H4 (cell line): ENCODE measurements around the gene ABHD14A. TPM values are rescaled to one million over a fixed set of nuclear protein-coding genes. Genes with fewer than 3 reads are reported as not detected.

Experiments
- DNase-seq: peaks from one replicate; pipeline ENCODE4 v3.0.0-alpha.2; 2015; ENCODE audit warnings: low spot score
- total RNA-seq: library from RNA; depleted of rRNA; stranded (reverse); fragments of >200 nt; shearing (Covaris generic); gene quantifications from 2 replicates; pipeline ENCODE4 v1.2.3, GENCODE V29; 2014

Gene ABHD14A
- total RNA-seq, 1 experiment from 2014 or later, result 8.0 TPM

DNA sequence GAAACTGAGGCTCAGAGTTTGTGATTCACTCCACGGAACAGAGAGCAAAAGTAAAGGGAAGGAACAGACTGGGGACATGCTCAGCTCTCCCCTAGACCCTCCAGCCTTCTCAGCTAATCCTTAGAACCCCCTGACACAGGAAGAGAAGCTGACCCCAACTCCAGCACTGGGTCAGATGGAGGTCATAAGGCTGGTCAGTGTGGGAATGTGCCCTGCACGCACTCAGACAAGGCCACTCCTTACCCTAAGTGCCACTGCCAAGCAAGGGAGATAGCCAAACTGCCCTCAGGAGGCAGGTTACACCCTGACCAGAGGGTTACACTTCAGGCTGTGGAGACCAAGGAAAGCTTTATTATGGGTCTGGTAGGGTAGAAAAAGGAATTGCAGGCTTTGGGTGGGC is 19.7 kb downstream of the ABHD14A start:
- no peak for DNase-seq

DNA sequence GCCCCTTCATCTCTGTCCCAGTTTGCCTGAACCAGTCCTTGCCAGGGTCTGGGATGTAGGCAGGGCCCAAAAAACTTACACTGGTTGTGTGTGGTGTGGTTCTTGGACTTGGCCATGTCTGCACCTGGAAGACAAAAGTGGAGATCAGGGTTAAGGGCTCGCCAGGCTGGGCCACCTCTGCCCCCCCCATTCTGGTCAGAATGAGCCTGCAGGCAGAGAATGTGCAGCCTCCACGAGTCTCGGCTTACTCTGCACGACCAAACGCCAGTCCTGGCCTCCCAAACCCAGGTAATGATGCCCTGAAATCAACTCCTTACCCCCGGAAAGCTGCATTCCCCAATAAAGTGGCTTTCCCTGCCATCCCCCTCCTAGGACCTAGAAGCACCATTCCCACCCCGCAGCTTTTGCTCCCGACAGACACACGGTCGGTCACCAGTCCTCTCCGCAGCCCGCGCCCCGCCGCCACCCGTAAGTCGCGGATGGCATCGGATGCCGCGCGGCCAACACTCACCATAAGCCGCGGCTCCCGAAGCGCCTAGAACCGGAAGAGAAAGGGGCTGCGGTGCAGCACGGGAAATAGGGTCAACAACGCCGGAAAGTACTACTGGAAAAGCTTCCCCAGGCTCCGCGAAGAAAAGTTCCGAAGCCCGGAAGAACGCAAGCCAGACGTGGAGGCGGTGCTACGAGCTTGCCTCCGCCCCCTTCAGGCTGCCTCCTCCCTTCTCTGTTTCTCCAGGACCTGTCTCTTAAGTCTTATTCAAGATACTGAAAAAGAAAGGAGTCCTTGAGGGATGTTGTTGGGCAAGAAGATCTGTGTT is 20.7 kb downstream of the ABHD14A start, which contains the start of gene RPL29:
Gene RPL29 (minus strand): TSS at position 550 of the 818 bp plus-strand sequence. CDS start 434 bp downstream, at position 116.
- DNase-seq, result peak; percentile 82

DNA sequence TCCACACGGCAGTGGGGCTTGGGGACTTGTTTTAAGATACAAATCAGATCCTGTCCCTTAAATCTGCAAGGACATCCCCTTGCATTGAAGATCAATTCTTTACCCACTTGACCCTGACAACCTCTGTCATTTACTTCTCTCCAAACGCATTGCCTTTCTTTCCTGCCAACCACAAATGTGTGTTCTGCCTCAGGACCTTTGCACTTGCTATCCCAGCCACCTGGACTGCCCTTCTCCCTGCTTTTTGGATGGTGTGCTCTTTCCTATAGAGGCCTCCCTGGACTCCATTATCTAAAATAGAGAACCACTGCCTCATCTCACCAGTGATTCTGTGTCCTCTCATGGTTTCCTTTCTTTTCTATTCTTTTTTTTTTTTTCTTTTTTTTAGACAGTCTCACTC is 22.3 kb downstream of the ABHD14A start:
- DNase-seq, result no peak

DNA sequence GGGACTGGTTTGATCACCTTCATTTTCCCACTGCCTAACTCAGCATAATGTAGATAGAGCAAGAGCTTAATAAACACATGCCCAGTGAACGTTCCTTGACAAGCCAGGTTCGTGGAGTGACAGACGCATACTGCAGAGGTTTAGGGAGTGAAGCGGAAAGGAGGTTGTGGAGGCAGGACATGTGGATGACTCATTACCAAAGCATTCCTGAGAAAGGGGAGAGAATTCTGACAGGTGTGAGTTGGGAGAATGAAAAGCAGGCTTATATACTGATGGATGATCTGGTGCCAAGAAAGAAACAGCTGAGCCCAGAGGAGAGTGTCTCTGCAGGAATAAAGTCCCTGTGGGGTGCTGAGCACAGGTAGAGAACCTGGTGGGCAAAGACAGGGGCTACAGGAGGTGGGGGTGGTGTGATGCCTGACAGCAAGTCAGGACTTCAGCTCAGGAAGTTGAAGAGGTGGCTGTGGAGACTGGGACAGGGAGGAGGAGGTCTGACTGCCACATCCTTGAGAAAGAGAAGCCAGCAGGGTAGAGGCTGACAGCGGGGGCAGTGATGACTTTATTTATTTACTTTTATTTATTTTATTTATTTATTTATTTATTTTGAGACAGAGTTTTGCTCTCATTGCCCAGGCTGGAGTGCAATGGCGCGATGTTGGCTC is 23.2 kb downstream of the ABHD14A start:
- DNase-seq, result no peak

DNA sequence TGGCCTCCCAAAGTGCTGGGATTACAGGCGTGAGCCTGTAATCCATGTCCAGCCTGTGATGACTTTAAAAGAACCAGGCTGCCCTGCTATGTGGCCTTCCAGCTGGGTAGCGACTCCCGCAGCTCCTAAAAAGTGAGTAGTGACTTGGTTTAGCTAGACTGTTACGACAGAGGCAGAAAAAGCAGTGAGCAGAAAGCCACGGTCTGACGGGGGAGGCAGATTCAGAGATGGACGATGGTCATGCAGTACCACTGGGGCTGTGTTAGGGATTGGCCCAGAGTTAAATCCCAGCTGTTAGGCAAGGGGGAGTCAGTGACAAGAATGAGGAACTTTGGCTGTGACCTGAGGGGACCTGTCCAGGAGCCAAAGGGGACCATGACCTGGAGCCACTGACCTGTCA is 23.9 kb downstream of the ABHD14A start:
- DNase-seq, result no peak

DNA sequence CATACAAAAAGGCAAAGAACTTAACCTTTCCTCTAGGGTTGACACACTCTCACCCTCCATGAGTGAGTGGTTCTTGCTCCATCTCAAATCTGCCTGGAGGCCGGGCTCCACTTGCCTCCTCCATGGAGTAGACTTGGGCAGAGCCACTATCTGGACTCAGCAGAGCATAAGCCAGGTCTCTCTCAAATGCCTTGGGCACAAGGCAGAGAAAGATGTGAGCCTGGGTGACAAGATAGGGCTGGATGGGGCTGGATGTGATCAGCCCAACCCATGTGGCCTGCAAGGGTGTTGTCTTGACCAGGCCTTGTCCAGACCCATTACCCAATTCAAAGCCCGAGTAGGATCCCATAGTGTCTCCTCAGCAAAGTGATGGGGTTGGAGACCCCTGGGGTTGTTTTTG is 25.0 kb downstream of the ABHD14A start:
- no peak for DNase-seq

DNA sequence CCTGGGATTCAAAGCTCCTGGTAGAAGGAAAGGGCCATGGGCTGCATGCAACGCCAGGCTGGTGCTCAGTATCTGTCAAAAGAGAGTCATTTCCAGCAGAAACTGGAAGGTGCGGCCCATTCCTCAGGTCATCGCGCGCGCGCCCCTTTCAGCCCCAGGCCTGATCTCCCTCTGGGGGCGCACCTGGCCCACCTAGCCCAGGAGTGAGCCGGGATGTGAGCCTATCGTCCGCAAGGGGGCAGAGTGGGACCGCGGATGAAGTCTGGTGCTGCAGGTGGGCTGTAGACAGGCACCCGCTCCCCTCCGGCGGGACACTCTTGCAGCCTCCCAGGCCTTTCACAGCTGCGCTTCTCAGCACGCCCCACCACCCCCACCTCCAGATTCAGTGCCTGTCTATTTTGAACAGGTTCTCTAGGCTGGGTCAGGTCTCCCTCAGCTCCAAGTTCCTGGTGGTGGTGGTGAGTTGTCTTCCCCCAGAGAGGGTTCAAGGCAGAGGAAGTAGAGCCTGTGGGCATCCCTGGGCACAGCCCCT is 26.6 kb downstream of the ABHD14A start:
- DNase-seq, result peak; percentile 43

DNA sequence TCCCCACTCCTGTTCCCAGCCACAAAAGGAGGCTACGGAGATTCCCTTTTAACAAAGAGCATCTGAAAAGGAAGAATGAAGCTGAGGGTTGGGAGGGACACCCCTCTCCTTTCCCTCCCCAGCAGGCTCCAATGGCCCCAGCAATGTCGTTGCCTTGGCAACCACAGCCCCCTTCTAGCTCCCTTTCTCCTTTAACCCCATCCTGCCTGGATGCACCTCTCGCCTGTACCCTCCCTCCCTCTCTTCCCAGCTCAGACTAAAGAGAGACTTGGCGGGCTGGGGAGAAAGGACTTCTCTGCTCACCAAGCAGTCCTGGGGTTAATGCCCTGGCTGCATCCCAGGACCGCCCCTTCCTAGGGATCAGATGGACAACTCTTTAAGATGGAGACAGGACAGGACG is 27.9 kb downstream of the ABHD14A start:
- no peak for DNase-seq

DNA sequence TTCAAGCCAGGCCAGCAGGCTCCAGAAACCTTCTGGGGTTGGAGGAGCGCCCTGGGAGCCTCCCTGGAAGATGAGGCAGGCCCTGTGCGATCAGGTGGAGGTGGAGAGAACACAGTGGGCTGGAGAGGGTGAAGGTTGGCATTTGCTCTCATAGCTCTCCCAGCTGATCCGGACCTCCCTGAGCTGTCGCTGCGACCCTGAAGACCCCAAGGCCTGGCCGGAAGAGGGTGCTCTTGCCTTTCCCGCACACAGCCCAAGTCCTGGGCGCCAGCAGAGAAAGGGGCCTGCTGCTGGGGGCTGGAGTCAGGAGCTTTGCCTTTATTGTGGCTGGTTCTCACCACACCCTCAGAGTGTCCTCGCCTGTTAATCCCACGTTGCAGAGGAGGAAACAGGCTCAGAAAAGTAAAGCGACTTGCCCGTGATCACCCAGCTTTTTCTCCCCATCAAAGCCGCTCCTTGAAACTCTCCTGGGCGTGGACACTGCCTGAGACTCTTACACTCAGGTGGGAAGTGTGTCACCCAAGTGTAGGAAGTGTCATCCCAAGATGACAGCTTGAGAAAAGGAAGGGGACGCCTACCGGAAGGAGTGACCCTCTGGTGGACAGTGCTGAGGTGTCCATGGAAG is 29.4 kb downstream of the ABHD14A start:
- DNase-seq, result no peak

DNA sequence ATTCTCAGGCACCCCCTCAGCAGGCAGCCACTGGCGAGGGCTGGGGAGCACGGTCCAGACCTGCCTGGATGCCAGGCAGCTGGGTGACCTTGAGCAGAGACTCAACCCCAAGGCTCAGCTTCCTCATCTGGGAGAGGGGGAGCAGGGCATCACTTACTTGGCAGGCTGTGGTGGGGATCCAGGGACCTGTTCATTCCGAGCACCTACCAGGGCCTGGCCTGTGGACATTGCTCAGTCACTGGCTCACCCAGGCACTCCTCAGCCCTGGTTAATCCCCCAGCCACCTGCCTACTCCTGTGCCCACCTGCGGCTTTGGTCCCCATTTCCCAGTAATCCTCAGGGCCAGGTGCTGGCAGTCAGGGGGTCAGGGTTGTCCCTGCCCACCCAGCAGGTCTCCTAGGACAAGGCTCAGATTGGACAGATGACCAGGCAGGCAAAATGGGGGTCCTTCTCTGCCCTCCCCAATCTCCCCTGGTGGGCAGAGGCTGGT is 30.1 kb downstream of the ABHD14A start:
- DNase-seq, result no peak

DNA sequence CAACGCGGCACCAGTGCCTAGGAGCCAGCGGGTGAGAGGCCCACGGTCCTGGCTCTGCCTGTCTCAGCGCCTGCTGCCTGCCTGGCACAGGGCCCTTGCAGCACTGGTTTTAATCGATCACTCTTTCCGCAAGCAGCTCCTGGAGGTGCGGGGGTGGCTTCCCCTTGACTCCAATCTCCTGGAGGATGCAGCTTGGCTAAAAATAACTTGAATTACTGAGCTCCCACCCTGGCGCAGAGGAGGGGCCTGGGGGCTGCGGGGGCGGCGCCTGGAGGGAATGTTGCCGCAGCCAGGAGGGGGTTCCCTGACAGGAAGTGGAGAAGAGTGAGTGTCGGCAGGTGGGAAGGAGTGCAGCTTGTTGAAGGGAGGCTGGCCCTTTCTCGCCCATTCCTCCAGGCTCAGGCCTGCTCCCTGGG is 30.7 kb downstream of the ABHD14A start:
- DNase-seq, result no peak

DNA sequence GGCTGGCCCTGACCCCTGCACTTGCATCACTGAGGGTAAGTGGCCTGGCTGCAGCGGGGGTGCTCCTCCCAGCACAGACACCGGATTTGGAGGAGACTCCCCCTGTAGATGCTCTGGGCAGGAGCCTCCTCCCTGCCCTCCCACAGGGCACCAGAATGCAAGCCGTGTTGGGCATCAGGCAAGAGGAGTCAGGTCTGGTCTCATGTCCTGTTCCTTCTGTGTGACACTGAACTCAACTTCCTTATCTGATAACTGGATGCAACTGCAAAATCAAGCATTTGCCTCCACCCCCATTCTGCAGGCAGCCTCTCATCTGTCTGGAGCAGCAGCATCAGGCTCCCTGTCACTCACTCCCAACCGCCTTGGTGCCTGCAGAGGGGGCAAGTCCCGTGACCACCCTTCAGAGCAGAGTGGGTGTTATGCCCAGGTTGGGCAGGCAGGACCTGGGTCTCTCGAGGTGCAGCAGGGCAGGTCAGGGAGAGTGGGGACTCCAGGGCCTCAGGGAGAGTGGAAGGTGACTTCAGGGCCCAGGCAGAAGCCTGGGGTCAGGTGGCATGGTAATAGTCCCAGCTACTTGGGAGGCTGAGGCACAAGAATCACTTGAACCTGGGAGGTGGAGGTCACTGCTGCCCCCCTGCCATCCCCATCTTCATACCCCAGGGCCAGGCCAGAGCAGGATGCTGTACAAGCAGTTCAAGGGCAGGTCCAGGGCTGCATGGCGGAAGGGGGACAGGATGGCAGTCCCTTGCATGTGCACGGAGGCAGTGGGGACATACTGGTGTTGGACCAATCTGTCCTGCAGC is 31.4 kb downstream of the ABHD14A start:
- DNase-seq, result no peak

DNA sequence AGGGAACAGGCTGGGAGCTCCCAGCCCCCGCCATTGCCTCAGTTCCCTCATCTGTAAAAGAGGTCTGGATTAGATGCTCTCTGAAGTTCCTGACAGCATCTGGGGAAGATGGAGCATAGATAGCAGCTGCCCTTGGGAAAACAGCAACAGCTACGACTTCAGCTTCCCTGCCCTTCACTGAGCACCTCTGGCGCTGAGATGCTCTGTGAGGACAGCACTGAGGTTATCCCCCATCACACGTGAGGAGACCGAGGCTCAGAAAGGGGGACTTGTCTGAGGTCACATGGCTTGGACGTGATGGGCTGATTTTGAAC is 31.9 kb downstream of the ABHD14A start:
- DNase-seq, result no peak

DNA sequence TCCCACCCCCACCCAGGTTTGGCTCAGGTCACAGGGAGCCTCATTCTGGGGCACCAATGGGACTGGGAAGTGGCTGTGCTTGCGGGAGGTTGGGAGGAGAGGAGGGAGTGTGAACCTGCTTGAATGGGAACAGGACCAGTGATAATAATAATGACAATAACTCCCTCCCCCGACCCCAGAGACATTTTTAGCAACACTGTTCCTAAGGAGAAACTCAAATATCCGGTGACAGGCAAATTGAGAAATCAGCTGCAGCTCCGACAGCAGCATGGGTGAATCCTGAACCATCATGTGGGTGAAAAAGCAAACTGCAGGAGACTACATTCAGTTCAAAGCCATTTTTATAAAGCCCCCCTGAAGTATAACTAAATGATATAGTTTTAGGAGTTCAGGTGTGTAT is 32.4 kb downstream of the ABHD14A start:
- DNase-seq, result no peak

DNA sequence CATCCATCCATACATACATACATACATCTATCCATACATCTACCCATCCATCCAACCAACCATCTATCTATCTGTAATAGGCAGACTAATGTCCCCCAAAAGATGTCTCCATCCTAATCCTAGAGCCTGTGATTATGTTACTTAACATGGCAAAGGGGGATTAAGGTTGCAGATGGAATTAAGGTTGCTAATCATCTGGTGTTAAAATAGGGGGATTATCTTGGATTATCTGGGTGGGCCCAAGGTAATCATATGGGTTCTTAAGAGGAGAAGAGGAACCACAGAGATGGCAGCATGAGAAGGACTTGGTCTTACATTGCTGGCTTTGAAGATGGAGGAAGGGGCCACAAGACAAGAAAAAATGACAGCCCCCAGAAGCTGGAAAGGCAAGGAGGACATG is 35.6 kb downstream of the ABHD14A start:
- DNase-seq, result no peak

DNA sequence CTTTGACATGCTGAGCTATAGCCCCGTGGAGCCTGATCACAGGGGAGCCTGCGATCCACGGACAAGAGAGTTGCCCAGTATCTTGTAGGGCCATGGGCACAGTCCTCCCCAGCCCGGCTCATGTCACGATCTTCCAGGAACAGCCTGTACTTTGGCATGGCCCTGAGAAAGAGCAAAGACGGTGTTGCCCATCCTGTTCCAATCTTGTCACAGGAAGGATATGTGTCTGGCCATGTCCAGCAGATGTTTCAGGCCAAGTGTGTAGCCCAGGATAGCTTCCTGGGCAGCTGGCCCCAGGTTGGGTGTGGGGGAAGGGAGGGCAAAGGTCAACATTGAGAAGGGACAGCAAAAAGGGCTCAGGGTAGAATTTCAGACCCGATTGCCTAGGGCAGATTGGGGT is 37.8 kb downstream of the ABHD14A start:
- DNase-seq, result no peak

DNA sequence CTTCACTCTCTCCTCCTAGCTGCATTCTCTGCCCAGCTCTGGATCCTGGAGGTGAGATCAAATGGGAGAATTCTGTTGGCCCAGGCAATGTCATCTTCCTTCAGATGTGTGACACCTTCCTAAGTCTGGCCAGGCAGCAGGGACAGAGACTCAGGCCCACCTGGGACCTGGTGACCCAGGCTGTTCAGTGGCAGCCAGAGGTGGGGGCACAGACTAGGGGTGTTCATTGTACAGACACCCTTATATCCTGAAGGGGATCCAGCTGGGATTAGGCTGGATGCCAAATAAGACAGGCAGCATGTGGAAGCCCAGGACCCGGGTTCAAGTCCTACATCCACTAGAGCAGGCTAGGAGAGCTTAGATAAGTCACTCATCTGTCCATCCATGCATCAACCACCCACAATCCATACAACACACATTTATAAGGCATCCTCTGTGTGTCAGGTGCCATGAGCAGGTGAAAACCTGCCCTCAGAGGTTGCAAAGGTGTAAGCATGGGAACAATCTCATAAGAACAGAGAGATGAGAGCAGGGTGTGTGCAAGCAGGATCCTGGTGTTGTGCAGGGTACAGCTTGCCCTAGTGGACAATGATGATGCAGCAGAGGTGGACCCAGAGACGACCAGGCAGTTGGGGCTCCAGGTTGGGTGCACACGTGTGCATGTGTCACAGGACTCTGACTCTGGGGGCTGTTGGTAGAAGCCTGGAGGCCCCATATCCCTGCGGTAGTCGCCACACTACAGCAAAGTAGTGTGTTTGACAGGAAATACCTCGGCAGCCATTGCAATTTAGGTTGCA is 39.1 kb downstream of the ABHD14A start:
- no peak for DNase-seq

DNA sequence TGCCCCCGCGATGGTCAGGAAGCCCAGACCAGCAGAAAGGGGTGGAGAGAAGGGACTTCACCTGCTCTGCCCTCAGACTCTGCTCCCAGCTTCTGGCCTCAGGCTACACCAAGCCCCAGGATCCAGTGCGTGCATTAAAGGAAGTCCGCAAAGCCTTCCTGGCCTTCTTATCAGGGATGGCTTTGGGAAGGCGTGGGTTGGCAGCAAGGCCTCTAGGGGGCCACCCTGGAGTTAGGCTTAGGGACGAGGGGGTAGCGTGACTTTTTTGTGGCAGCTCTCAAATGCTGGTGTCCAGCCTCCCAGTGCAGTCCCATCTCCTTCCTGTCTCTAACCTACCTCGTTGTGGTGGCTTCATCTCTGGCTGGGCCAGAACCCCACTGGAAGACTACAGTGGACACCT is 39.7 kb downstream of the ABHD14A start:
- DNase-seq, result no peak

DNA sequence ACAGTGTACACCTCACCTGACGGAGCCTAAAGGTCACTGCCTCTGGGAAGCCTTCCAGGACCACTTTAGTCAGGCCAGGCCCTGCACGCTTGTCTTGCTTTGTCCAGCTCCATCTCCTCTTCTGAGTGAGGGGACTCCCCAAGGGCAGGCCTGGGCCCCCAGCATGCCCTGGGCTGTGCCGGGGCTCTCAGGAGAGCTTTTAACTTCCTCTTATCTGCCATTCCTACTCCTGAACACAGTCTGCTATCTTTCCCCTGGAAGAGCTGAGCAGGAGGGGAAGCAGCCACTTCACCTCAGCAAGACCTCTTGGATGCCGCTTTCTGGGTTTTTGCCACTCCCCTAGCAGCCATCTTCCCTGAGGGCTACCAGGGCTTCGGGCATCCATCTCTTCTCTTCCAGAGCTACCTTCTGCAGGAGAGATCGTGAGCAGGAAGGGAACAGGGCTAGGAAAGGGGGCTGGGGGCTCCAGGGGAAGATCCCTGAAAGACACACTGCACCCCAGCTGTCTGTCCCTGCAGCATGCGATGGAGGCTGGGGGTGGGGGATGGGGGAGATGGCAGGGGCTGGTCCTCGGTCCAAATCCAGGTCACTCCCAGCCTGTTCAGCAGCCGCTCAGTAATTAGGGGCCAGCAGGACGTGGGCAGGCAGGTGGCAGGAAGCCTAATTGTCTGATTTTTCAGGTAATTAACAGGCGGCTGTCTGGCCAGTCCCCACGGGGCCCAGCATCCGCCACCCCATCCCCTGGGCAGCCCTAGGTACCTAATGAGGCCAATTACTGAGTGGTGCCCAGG is 40.8 kb downstream of the ABHD14A start:
- DNase-seq, result no peak

DNA sequence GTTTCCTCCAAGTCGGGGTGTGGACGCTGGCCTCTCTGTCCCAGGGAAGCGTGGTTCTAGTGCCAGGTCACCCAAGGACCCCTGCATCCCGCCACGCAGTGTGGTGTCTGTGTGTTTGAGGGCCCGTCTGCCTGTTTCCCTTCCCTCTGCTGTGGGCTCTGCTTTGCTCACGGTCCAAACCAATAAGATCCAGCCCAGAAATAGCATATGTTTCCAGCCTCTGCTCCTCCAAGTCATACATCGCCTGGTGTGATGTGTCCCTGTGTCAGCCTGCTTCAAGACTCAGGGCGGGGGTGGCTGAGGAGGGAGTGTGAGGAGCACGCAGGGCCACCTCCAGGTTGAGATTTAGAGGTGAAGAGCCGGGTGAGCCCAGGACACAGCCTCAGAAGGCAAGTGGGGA is 42.7 kb downstream of the ABHD14A start:
- no peak for DNase-seq
